Astrocyte of the spinal cord (primary cell): ENCODE measurements around the gene ARRDC1.
"Not testable (repeated sequence)": the region's sequence is repeated elsewhere in the genome, so short reads cannot be mapped to it uniquely, and the experiment has no call there.

Experiments
- DNase-seq: peaks from one replicate; pipeline ENCODE4 v3.0.0; 2011; ENCODE audit warnings: low read depth, low spot score
- H3K4me3 ChIP-seq: 2 replicates; pipeline ENCODE4 v1.5.1; 2011; ENCODE audit warnings: low read depth, mild to moderate bottlenecking, low read length, moderate library complexity
- in situ Hi-C: cut with HindIII; loops from 2 replicates; pipeline ENCODE4 v1.10.0; 2017; ENCODE audit warnings: low sequenced_read_pairs
- TF ChIP-seq, protein P1 (sequence below): IDR thresholded peaks from 2 replicates; pipeline ENCODE4 v1.5.1; 2012; ENCODE audit warnings: low read depth, mild to moderate bottlenecking, low read length, inconsistent platforms

The ARRDC1 gene

DNA sequence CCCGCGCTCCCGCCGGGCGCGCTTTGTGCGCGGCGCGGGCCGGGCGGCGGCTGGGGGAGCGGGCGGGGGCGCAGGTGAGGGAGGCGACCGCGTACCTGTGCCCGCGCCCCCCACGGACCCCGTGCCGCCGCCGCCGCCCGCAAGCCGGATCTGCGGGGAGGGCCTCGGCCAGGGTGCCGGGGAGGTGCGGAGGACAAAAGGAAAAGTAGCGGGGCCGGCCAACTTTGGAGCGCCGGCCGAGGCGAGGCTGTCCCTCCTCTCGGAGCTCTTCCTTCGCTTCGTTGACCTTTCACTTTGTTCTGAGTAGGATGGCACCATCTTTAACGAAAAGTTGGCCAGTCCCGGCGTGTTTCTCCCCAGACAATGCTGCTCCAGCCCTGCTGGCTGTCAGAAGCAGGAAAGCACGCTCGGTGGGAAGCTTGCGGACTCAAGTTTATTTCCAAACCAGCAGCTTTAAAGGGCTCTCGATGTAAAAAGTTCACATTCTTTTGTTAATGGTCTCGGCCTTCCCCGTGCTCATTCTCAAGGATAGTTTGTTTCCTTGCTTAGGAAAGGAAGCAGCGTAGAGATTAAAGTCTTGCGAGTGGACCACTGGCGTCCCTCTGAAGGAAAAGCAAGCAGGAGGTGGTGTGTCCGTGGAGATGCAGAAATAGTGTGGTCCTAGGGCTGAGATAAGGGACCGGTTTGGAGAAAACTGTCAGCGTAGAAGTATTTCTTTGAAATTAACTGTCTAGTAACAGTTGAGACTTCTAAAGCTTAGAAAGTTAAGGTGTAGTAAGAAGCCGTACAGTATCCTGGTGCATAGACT lies 14.0 kb downstream of the ARRDC1 start:
- TF ChIP-seq, protein P1, sequence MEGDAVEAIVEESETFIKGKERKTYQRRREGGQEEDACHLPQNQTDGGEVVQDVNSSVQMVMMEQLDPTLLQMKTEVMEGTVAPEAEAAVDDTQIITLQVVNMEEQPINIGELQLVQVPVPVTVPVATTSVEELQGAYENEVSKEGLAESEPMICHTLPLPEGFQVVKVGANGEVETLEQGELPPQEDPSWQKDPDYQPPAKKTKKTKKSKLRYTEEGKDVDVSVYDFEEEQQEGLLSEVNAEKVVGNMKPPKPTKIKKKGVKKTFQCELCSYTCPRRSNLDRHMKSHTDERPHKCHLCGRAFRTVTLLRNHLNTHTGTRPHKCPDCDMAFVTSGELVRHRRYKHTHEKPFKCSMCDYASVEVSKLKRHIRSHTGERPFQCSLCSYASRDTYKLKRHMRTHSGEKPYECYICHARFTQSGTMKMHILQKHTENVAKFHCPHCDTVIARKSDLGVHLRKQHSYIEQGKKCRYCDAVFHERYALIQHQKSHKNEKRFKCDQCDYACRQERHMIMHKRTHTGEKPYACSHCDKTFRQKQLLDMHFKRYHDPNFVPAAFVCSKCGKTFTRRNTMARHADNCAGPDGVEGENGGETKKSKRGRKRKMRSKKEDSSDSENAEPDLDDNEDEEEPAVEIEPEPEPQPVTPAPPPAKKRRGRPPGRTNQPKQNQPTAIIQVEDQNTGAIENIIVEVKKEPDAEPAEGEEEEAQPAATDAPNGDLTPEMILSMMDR, result no peak
- peak overlapping the region; percentile 81 for H3K4me3 ChIP-seq
- peak; percentile 48 for DNase-seq
- in situ Hi-C loops, result no loop called here

DNA sequence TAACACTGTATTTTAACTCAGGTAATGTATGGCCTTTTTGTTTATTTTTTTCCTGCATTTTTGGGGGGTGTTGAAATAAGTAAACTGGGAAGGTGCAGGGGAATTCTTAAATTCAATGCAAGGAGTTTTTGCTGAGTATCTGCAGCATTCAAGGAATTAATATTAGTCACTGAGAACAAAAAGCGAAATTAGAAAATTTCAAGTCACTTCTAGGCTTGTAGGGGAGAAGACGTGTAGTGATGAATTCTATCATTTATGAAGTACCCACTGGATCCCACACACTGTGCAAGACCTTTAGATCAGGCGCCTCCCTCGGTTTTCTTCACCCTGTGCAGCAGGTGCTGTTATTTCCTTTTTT lies 14.5 kb downstream of the ARRDC1 start:
- no peak for DNase-seq
- in situ Hi-C loops, result no loop called here
- peak overlapping the region; percentile 81 for H3K4me3 ChIP-seq
- TF ChIP-seq, protein P1, result no peak

DNA sequence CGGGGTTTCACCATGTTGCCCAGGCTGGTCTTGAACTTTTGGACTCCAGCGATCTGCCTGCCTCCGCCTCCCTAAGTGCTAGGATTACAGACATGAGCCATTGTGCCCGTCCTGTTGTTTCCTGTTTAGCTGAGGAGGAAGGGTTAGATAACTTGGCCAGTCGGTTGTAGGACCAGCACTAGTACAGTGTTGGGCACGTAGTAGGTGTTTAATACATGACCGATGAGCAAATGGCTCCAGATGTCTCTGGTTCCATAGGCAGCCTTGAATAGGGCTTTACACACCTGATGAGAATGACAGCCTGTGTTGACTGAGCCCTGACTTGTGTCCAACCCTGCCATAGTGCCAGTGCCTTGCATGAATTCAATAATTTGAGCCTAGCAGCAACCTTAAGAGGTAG lies 15.1 kb downstream of the ARRDC1 start:
- TF ChIP-seq, protein P1, result no peak
- in situ Hi-C loops, result no loop called here
- no peak overlapping the region for H3K4me3 ChIP-seq
- no peak for DNase-seq

DNA sequence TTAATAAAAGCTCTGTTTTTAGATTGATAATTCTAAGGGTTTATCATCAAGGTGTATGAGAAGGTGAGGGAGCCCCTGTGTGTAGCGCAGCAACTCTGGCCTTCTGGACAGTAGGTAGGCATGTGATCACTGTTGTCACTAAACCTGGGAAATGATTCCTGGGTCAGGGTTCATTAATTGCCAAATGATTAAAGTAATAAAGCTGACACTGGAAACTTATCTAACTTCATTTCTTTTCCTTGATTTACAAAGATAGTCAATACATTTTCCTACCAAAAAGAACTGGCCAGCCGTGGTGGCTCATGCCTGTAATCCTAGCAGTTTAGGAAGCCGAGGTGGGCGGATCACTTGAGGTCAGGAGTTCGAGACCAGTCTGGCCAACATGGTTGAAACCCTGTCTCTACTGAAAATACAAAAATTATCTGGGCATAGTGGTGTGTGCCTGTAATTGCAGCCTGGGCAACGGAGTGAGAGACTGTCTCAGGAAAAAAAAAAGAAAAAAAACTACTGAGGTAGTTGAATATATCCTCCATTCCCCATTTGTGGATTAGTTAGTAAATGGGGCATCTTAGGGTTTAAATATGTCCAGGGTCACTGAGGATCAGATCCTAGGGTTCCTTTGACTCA lies 15.8 kb downstream of the ARRDC1 start:
- no peak overlapping the region for H3K4me3 ChIP-seq
- no peak for DNase-seq
- TF ChIP-seq, protein P1, result peak; percentile 42
- in situ Hi-C loops, result no loop called here

DNA sequence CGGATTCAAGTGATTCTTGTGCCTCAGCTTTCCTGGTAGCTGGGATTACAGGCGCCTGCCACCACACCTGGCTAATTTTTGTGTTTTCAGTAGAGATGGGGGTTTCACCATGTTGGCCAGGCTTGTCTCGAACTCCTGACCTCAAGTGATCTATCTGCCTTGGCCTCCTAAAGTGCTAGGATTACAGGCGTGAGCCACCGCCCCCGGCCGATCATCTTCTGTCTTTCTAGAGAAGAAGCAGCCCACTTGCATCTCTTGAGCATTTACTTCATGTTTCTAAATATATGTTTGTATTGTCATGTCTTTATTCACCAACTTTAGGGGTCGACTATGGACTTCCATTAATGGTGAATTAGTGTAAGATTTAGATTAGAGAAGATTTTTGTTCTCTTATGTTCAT lies 16.7 kb downstream of the ARRDC1 start:
- in situ Hi-C loops, H3K4me3 ChIP-seq, DNase-seq: not testable (repeated sequence)

DNA sequence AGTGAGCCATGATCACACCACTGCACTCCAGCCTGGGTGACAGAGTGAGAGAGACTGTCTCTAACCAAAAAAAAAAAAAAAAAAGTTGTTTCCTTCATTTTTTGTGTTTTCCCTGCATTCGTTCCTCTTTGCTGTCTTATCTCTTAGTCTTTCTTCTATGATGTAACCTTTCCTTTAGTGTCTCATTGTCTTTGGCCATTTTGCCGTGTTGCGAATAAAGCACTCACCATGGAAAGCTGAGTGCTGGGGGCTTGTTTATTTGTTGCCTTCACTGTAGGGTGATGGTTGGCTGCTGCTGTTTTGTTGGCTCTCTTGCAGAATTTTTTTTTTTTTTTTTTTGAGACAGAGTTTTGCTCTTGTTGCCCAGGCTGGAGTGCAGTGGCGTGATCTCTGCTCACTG lies 21.0 kb downstream of the ARRDC1 start:
- in situ Hi-C loops, result no loop called here
- TF ChIP-seq, protein P1, result no peak
- no peak overlapping the region for H3K4me3 ChIP-seq
- DNase-seq, result no peak

DNA sequence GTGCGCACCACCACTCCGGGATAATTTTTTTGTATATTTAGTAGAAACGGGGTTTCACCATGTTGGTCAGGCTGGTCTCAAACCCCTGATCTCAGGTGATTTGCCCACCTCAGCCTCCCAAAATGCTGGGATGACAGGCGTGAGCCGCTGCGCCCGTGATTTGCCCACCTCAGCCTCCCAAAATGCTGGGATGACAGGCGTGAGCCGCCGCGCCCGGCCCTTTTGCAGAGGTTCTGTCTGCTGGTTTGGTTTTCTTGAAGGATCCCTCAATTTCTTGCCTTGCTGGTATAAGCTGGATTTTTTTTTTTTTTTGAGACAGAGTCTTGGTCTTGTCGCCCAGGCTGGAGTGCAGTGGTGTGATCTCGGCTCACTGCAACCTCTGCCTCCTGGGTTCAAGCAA lies 21.9 kb downstream of the ARRDC1 start:
- DNase-seq, in situ Hi-C loops, H3K4me3 ChIP-seq: not testable (repeated sequence)

DNA sequence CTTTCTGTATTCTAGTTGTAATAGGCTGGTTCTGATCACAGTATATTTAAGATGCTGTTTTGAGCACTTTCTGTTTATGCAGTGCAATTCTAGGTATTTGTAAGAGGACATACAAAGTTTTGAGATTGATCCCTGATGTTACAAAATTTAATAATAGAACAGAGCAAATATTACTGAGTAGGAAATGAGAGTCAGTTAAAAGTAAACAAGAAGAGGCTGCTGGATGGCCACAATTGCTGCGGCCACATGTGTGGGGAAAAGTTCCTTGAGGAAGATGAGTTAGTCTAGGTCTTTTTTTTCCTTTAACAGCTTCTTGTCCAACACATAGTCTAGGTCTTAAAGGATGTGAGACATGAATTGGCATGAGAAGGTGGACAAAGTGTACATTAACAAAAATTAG lies 24.6 kb downstream of the ARRDC1 start:
- H3K4me3 ChIP-seq, result no peak overlapping the region
- in situ Hi-C loops, result no loop called here
- DNase-seq, result no peak
- TF ChIP-seq, protein P1, result no peak
